ENCODE data around the gene GRM1. TPM values are rescaled to one million over a fixed set of nuclear protein-coding genes. Genes with fewer than 3 reads are reported as not detected.

Gene GRM1
- total and polyA plus RNA-seq, 9 donors, result 0.02 to 0.24 (median 0.10) TPM

DNA sequence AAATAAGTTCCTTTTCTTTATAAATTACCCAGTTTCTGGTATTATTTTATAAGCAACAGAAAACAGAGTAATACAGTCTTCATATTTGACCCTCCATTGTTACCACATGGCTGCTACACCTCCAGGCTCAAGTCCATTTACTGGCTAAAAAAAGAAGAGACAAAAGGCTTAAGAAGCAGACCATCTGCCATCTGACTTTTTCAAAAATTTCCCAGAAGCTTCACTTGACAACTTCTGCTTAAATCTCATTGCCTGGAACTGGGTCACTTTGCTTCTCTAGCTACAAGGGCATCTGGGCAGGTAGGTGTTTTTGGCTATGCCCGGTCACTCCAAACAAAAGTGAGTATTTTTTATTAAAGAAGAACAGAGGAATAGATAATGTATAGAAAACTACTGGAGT, 118.0 kb downstream of the GRM1 start:
- Histone ChIP-seq H3K9me3 (no peaks in the 10 kb centered on the region), H3K4me3 (no peak overlapping the region), H3K27me3 (no peaks in the 10 kb centered on the region), H3K4me1 (ENCODE audit: insufficient read depth) (no peaks in the 10 kb centered on the region), H3K27ac (no peak overlapping the region), H3K36me3 (no peaks in the 10 kb centered on the region)
- intact Hi-C loops (cut with DNase I), result no loop called here
- DNase-seq, result no peak
- no peak for TF ChIP-seq CTCF (IDR thresholded peaks at IDR 0.05)
- no peak for TF ChIP-seq EP300 (IDR thresholded peaks at IDR 0.05)
- no peak for TF ChIP-seq POLR2A (IDR thresholded peaks at IDR 0.05)
- WGBS, 3 donors, result 91 to 97% (median 93%) methylated on average over 1 of the region's 1 CpG

- Histone ChIP-seq H3K27me3 (no peaks in the 10 kb centered on the region), H3K27ac (no peak overlapping the region), H3K36me3 (no peaks in the 10 kb centered on the region), H3K4me3 (no peak overlapping the region), H3K9me3 (no peaks in the 10 kb centered on the region), H3K4me1 (ENCODE audit: insufficient read depth) (no peaks in the 10 kb centered on the region)
- DNase-seq, result no peak
- TF ChIP-seq CTCF (IDR thresholded peaks at IDR 0.05) (no peak), EP300 (IDR thresholded peaks at IDR 0.05) (no peak), POLR2A (IDR thresholded peaks at IDR 0.05) (no peak)
- WGBS, 3 donors, result 50 to 71% (median 62%) methylated on average over 1 of the region's 1 CpG
- intact Hi-C loops (cut with DNase I), result no loop called here
These were observed 120.9 kb downstream of the GRM1 start for GRCh38 chr6:146149770-146150169.

DNA sequence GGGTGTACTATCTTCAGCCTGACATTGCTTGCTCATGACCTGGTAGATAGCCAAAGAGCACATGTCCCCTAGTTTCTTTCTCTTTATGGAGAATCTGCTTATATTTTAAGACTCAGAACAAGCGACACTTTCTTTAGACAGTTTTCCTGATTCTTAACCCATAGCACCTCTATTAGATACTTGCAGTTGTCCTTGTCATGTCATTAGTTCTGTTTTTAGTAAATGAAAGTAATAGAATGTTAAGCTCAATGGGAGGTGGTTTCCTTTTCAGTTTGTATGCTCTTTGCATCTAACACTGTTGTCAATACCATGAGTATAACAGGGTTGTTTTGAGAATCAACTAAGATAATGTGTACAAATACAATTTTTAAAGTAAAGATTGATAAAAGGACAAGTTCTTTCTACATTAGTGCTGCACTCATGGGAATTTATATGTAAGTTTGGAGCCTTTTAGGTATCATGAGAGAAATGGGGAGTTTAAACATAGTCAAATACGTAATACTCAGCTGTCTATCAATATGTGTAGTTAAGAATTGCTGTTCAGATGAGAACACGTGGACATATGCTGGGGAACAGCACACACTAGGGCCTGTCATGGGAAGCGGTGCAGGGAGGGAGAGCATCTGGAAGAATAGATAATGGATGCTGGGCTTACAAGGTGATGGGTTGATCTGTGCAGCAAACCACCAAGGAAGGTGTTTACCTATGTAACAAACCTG, 124.3 kb downstream of the GRM1 start:
- intact Hi-C loops (cut with DNase I), result no loop called here
- DNase-seq, result no peak
- Histone ChIP-seq H3K4me3 (no peak overlapping the region), H3K36me3 (no peaks in the 10 kb centered on the region), H3K4me1 (ENCODE audit: insufficient read depth) (no peaks in the 10 kb centered on the region), H3K9me3 (no peaks in the 10 kb centered on the region), H3K27me3 (no peaks in the 10 kb centered on the region), H3K27ac (no peak overlapping the region)
- TF ChIP-seq EP300 (IDR thresholded peaks at IDR 0.05) (no peak), POLR2A (IDR thresholded peaks at IDR 0.05) (no peak), CTCF (IDR thresholded peaks at IDR 0.05) (no peak)
- 72 to 86% (median 75%) methylated on average over 4 of the region's 4 CpGs for WGBS, 3 donors

- no peaks in the 10 kb centered on the region for H3K4me1 ChIP-seq (ENCODE audit: insufficient read depth)
- H3K36me3 ChIP-seq, result no peaks in the 10 kb centered on the region
- no peaks in the 10 kb centered on the region for H3K27me3 ChIP-seq
- intact Hi-C loops (cut with DNase I), result no loop called here
- DNase-seq, result no peak
- H3K4me3 ChIP-seq, result no peak overlapping the region
- H3K27ac ChIP-seq, result no peak overlapping the region
- 24 to 34% (median 31%) methylated on average over 6 of the region's 6 CpGs for WGBS, 3 donors
- no peak for TF ChIP-seq EP300 (IDR thresholded peaks at IDR 0.05)
- no peak for TF ChIP-seq POLR2A (IDR thresholded peaks at IDR 0.05)
- no peak for TF ChIP-seq CTCF (IDR thresholded peaks at IDR 0.05)
- H3K9me3 ChIP-seq, result no peaks in the 10 kb centered on the region
These were observed 125.3 kb downstream of the GRM1 start for GRCh38 chr6:146154197-146154596.

Measured in ovary (tissue), 9 donors.